ENCODE results near the gene ATP11B. TPM values are rescaled to one million over a fixed set of nuclear protein-coding genes. Genes with fewer than 3 reads are reported as not detected.

ATP11B gene
- polyA plus RNA-seq, 2 of the 4 experiments (the other 2 are of a cell fraction) = 10.1 to 17.2 TPM

- ATAC-seq = no peak
- peaks cover 5% of the 10 kb centered on the region; the same call in 2 of the 3 replicates for H3K4me1 ChIP-seq
- FAIRE-seq = no peak
- TF ChIP-seq RARB (CRISPR knock-in tag; IDR thresholded peaks at IDR 0.05) (no peak), POLR2AphosphoS2 (conservative IDR thresholded peaks at IDR 0.05; ENCODE audit: low read length) (no peak), ZSCAN20 (CRISPR knock-in tag; IDR thresholded peaks at IDR 0.05) (no peak), NFE2L2 (conservative IDR thresholded peaks at IDR 0.05; ENCODE audit: low read length) (no peak), SMC3 (IDR thresholded peaks at IDR 0.05) (no peak), CEBPB (IDR thresholded peaks at IDR 0.05) (no peak), CBX2 (IDR thresholded peaks at IDR 0.05; ENCODE audit: borderline replicate concordance, low read depth) (no peak), EHMT2 (IDR thresholded peaks at IDR 0.05; ENCODE audit: low read depth) (no peak), GATA3 (IDR thresholded peaks at IDR 0.05; ENCODE audit: borderline replicate concordance) (no peak), ELK1 (IDR thresholded peaks at IDR 0.05; ENCODE audit: low read depth, low read length) (no peak), MAFK (IDR thresholded peaks at IDR 0.05; ENCODE audit: partially characterized antibody) (no peak), FOSL2 (IDR thresholded peaks at IDR 0.05) (no peak), FOSL2 (CRISPR knock-in tag; IDR thresholded peaks at IDR 0.05) (no peak), EHF (CRISPR knock-in tag; IDR thresholded peaks at IDR 0.05) (no peak), ZC3H11A (IDR thresholded peaks at IDR 0.05) (no peak), ZNF302 (CRISPR knock-in tag; IDR thresholded peaks at IDR 0.05) (no peak)
- TF ChIP-seq, protein P1, sequence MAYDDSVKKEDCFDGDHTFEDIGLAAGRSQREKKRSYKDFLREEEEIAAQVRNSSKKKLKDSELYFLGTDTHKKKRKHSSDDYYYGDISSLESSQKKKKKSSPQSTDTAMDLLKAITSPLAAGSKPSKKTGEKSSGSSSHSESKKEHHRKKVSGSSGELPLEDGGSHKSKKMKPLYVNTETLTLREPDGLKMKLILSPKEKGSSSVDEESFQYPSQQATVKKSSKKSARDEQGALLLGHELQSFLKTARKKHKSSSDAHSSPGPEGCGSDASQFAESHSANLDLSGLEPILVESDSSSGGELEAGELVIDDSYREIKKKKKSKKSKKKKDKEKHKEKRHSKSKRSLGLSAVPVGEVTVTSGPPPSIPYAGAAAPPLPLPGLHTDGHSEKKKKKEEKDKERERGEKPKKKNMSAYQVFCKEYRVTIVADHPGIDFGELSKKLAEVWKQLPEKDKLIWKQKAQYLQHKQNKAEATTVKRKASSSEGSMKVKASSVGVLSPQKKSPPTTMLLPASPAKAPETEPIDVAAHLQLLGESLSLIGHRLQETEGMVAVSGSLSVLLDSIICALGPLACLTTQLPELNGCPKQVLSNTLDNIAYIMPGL (CRISPR knock-in tag; IDR thresholded peaks at IDR 0.05; ENCODE audit: borderline replicate concordance) = no peak
- TF ChIP-seq, protein P2, sequence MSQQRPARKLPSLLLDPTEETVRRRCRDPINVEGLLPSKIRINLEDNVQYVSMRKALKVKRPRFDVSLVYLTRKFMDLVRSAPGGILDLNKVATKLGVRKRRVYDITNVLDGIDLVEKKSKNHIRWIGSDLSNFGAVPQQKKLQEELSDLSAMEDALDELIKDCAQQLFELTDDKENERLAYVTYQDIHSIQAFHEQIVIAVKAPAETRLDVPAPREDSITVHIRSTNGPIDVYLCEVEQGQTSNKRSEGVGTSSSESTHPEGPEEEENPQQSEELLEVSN (IDR thresholded peaks at IDR 0.05; ENCODE audit: borderline replicate concordance, low read depth) = no peak
- ChIA-PET POLR2A (no interaction called here), CTCF (no interaction called here)
- WGBS (ENCODE audit: missing lambda C conversion rate) = 86% methylated on average over 3 of the region's 3 CpGs
- no peak for DNase-seq (ENCODE audit: low read depth in 1 of 2, low spot score in 1 of 2)
- H3K27ac ChIP-seq = no peak overlapping the region
- H3K4me2 ChIP-seq = no peak overlapping the region
- H3K9me3 ChIP-seq = no peaks in the 10 kb centered on the region
- no peak overlapping the region for H3K4me3 ChIP-seq
Measured at GRCh38 chr3:182810574-182811268, 17.4 kb downstream of the ATP11B start.

DNA sequence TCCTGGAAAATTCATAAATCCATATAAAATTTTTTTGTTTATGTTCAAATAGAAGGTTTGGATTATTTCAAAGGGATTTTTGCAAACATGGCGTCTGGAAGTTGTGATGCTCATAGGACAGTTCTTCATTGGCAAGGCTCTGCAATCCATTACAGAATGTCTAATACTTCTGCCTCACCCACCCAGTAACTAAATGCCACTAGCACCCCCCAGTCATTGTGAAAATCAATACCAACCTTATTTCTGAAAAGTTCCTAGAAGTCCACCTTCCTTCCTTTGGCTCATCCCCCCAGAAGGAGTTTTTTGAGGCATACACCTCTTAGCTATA lies 17.9 kb downstream of the ATP11B start:
- Histone ChIP-seq H3K4me1 (peaks cover 5% of the 10 kb centered on the region; the same call in 2 of the 3 replicates), H3K4me2 (no peak overlapping the region), H3K9me3 (no peaks in the 10 kb centered on the region), H3K4me3 (no peak overlapping the region), H3K27ac (no peak overlapping the region)
- ATAC-seq (no peak), FAIRE-seq (no peak), DNase-seq (ENCODE audit: low read depth in 1 of 2, low spot score in 1 of 2) (no peak)
- ChIA-PET POLR2A (no interaction called here), CTCF (no interaction called here)
- TF ChIP-seq GATA3 (IDR thresholded peaks at IDR 0.05; ENCODE audit: borderline replicate concordance) (no peak), EHF (CRISPR knock-in tag; IDR thresholded peaks at IDR 0.05) (no peak), SMC3 (IDR thresholded peaks at IDR 0.05) (no peak), MAX (IDR thresholded peaks at IDR 0.05) (no peak), RFX5 (IDR thresholded peaks at IDR 0.05) (no peak), CBX2 (IDR thresholded peaks at IDR 0.05; ENCODE audit: borderline replicate concordance, low read depth) (no peak), NPAS2 (CRISPR knock-in tag; IDR thresholded peaks at IDR 0.05; ENCODE audit: borderline replicate concordance) (no peak), POLR2A (IDR thresholded peaks at IDR 0.05; ENCODE audit: low read length) (no peak), KDM1A (IDR thresholded peaks at IDR 0.05; ENCODE audit: low read depth) (no peak), NFE2L2 (conservative IDR thresholded peaks at IDR 0.05; ENCODE audit: low read length) (no peak), ESRRA (IDR thresholded peaks at IDR 0.05; ENCODE audit: borderline replicate concordance, low read length) (no peak), RARB (CRISPR knock-in tag; IDR thresholded peaks at IDR 0.05) (no peak), TP53 (CRISPR knock-in tag; IDR thresholded peaks at IDR 0.05) (no peak), MAFK (IDR thresholded peaks at IDR 0.05; ENCODE audit: partially characterized antibody) (no peak)
- TF ChIP-seq, protein P2 (IDR thresholded peaks at IDR 0.05; ENCODE audit: borderline replicate concordance, low read depth) = no peak
- 85% methylated on average over 1 of the region's 1 CpG for WGBS (ENCODE audit: missing lambda C conversion rate)

All from A549 (cell line).